ENCODE data around the gene GBA2. TPM values are rescaled to one million over a fixed set of nuclear protein-coding genes. Genes with fewer than 3 reads are reported as not detected.

GBA2 gene
- total and polyA plus RNA-seq, 2 experiments from 2014 or later, result 32.1 to 80.1 TPM

Small RNA genes lying within 50 kb of the gene (microRNA-seq; reads per million reads assigned to microRNA genes)
- not detected for gene MIR6852
- not detected for gene MIR6853

Small RNA genes lying within 50 kb of the gene (small RNA-seq; reads per million reads assigned to genes)
- gene MIR6853 (ENCODE audit: low replicate concordance), result not detected

Other genes with a start within 250 kb of the GBA2 start
- 8.2 and 10.7 TPM in 2 replicates for gene TESK1, start 144.0 kb downstream of the GBA2 start, total RNA-seq (2014; rRNA removed; shearing (Covaris generic))
- 6.8 and 7.3 TPM in 2 replicates for gene TESK1, start 144.0 kb downstream of the GBA2 start, polyA plus RNA-seq (2016; fragmentation: Nextera tagmentation; extraction: Ambion mirVana)
- gene CD72, start 130.8 kb downstream of the GBA2 start, total RNA-seq (2014; rRNA removed; shearing (Covaris generic)), result 2.7 and 4.8 TPM in 2 replicates
- gene CD72, start 130.8 kb downstream of the GBA2 start, polyA plus RNA-seq (2016; fragmentation: Nextera tagmentation; extraction: Ambion mirVana), result 4.6 and 4.7 TPM in 2 replicates
- gene SIT1, start 98.3 kb downstream of the GBA2 start, total RNA-seq (2014; rRNA removed; shearing (Covaris generic)), result 14.7 and 16.4 TPM in 2 replicates
- gene SIT1, start 98.3 kb downstream of the GBA2 start, polyA plus RNA-seq (2016; fragmentation: Nextera tagmentation; extraction: Ambion mirVana), result 13.2 TPM in 2 replicates
- gene RMRP, start 91.2 kb downstream of the GBA2 start, total RNA-seq (2014; rRNA removed; shearing (Covaris generic)), result 8,626 and 33,360 TPM in 2 replicates
- 15.3 and 43.0 TPM in 2 replicates for gene RMRP, start 91.2 kb downstream of the GBA2 start, polyA plus RNA-seq (2016; fragmentation: Nextera tagmentation; extraction: Ambion mirVana)
- 2.4 and 6.9 TPM in 2 replicates for gene CCDC107, start 90.9 kb downstream of the GBA2 start, total RNA-seq (2014; rRNA removed; shearing (Covaris generic))
- gene CCDC107, start 90.9 kb downstream of the GBA2 start, polyA plus RNA-seq (2016; fragmentation: Nextera tagmentation; extraction: Ambion mirVana), result 18.4 and 20.8 TPM in 2 replicates
- 16.8 and 25.7 TPM in 2 replicates for gene ARHGEF39, start 84.0 kb downstream of the GBA2 start, total RNA-seq (2014; rRNA removed; shearing (Covaris generic))
- 25.2 and 31.0 TPM in 2 replicates for gene ARHGEF39, start 84.0 kb downstream of the GBA2 start, polyA plus RNA-seq (2016; fragmentation: Nextera tagmentation; extraction: Ambion mirVana)
- gene CA9, start 75.3 kb downstream of the GBA2 start, total RNA-seq (2014; rRNA removed; shearing (Covaris generic)), result not detected in 2 replicates
- 1.1 and 2.2 TPM in 2 replicates for gene CA9, start 75.3 kb downstream of the GBA2 start, polyA plus RNA-seq (2016; fragmentation: Nextera tagmentation; extraction: Ambion mirVana)
- gene TPM2, start 59.3 kb downstream of the GBA2 start, total RNA-seq (2014; rRNA removed; shearing (Covaris generic)), result 116 and 141 TPM in 2 replicates
- gene TPM2, start 59.3 kb downstream of the GBA2 start, polyA plus RNA-seq (2016; fragmentation: Nextera tagmentation; extraction: Ambion mirVana), result 488 and 540 TPM in 2 replicates
- gene TLN1, start 17.0 kb downstream of the GBA2 start, total RNA-seq (2014; rRNA removed; shearing (Covaris generic)), result 116 and 120 TPM in 2 replicates
- 21.5 and 26.0 TPM in 2 replicates for gene TLN1, start 17.0 kb downstream of the GBA2 start, polyA plus RNA-seq (2016; fragmentation: Nextera tagmentation; extraction: Ambion mirVana)
- 24.9 and 32.4 TPM in 2 replicates for gene CREB3, start 16.6 kb downstream of the GBA2 start, total RNA-seq (2014; rRNA removed; shearing (Covaris generic))
- 19.2 and 20.3 TPM in 2 replicates for gene CREB3, start 16.6 kb downstream of the GBA2 start, polyA plus RNA-seq (2016; fragmentation: Nextera tagmentation; extraction: Ambion mirVana)
- 12.9 and 16.0 TPM in 2 replicates for gene RGP1, start 59 bp upstream of the GBA2 start, total RNA-seq (2014; rRNA removed; shearing (Covaris generic))
- gene RGP1, start 59 bp upstream of the GBA2 start, polyA plus RNA-seq (2016; fragmentation: Nextera tagmentation; extraction: Ambion mirVana), result 2.7 and 2.8 TPM in 2 replicates
- not detected in 2 replicates for gene MSMP, start 5.0 kb upstream of the GBA2 start, total RNA-seq (2014; rRNA removed; shearing (Covaris generic))
- gene MSMP, start 5.0 kb upstream of the GBA2 start, polyA plus RNA-seq (2016; fragmentation: Nextera tagmentation; extraction: Ambion mirVana), result 0.57 and 0.81 TPM in 2 replicates
- 7.6 and 14.4 TPM in 2 replicates for gene NPR2, start 42.4 kb upstream of the GBA2 start, total RNA-seq (2014; rRNA removed; shearing (Covaris generic))
- 9.0 and 9.8 TPM in 2 replicates for gene NPR2, start 42.4 kb upstream of the GBA2 start, polyA plus RNA-seq (2016; fragmentation: Nextera tagmentation; extraction: Ambion mirVana)
- 0.45 TPM in 1 of 2 replicates, not detected in the other for gene SPAG8, start 63.0 kb upstream of the GBA2 start, total RNA-seq (2014; rRNA removed; shearing (Covaris generic))
- 0.17 and 0.45 TPM in 2 replicates for gene SPAG8, start 63.0 kb upstream of the GBA2 start, polyA plus RNA-seq (2016; fragmentation: Nextera tagmentation; extraction: Ambion mirVana)
- 20.9 and 23.8 TPM in 2 replicates for gene HINT2, start 65.8 kb upstream of the GBA2 start, total RNA-seq (2014; rRNA removed; shearing (Covaris generic))
- gene HINT2, start 65.8 kb upstream of the GBA2 start, polyA plus RNA-seq (2016; fragmentation: Nextera tagmentation; extraction: Ambion mirVana), result 69.9 and 74.5 TPM in 2 replicates
- not detected in 2 replicates for gene FAM221B, start 79.5 kb upstream of the GBA2 start, total RNA-seq (2014; rRNA removed; shearing (Covaris generic))
- gene FAM221B, start 79.5 kb upstream of the GBA2 start, polyA plus RNA-seq (2016; fragmentation: Nextera tagmentation; extraction: Ambion mirVana), result 0.09 and 0.47 TPM in 2 replicates
- gene TMEM8B, start 80.0 kb upstream of the GBA2 start, total RNA-seq (2014; rRNA removed; shearing (Covaris generic)), result 5.5 and 7.5 TPM in 2 replicates
- 3.6 and 4.2 TPM in 2 replicates for gene TMEM8B, start 80.0 kb upstream of the GBA2 start, polyA plus RNA-seq (2016; fragmentation: Nextera tagmentation; extraction: Ambion mirVana)
- not detected in 2 replicates for gene OR13J1, start 121.2 kb upstream of the GBA2 start, total RNA-seq (2014; rRNA removed; shearing (Covaris generic))
- gene OR13J1, start 121.2 kb upstream of the GBA2 start, polyA plus RNA-seq (2016; fragmentation: Nextera tagmentation; extraction: Ambion mirVana), result 0.15 TPM in 1 of 2 replicates, not detected in the other
- not detected in 2 replicates for gene HRCT1, start 157.0 kb upstream of the GBA2 start, total RNA-seq (2014; rRNA removed; shearing (Covaris generic))
- not detected in 2 replicates for gene HRCT1, start 157.0 kb upstream of the GBA2 start, polyA plus RNA-seq (2016; fragmentation: Nextera tagmentation; extraction: Ambion mirVana)
- gene SPAAR, start 160.3 kb upstream of the GBA2 start, total RNA-seq (2014; rRNA removed; shearing (Covaris generic)), result not detected in 2 replicates
- 0.17 TPM in 1 of 2 replicates, not detected in the other for gene SPAAR, start 160.3 kb upstream of the GBA2 start, polyA plus RNA-seq (2016; fragmentation: Nextera tagmentation; extraction: Ambion mirVana)
- not detected in 2 replicates for gene OR2S2, start 208.9 kb upstream of the GBA2 start, total RNA-seq (2014; rRNA removed; shearing (Covaris generic))
- not detected in 2 replicates for gene OR2S2, start 208.9 kb upstream of the GBA2 start, polyA plus RNA-seq (2016; fragmentation: Nextera tagmentation; extraction: Ambion mirVana)

Data from GM23338 (cell line).